Activated naive CD8-positive, alpha-beta T cell treated with anti-CD3 and anti-CD28 coated beads, Interleukin-2, amount 50 U/mL, for 16 hours (primary cell): Measurements from ENCODE around the gene IKZF3.
"Not testable (repeated sequence)": the region's sequence is repeated elsewhere in the genome, so short reads cannot be mapped to it uniquely, and the experiment has no call there.

Experiments used
- DNase-seq: peaks from one replicate; pipeline ENCODE4 v3.0.0-alpha.2; 2020; ENCODE audit warnings: low read depth, low spot score

IKZF3 gene

DNA sequence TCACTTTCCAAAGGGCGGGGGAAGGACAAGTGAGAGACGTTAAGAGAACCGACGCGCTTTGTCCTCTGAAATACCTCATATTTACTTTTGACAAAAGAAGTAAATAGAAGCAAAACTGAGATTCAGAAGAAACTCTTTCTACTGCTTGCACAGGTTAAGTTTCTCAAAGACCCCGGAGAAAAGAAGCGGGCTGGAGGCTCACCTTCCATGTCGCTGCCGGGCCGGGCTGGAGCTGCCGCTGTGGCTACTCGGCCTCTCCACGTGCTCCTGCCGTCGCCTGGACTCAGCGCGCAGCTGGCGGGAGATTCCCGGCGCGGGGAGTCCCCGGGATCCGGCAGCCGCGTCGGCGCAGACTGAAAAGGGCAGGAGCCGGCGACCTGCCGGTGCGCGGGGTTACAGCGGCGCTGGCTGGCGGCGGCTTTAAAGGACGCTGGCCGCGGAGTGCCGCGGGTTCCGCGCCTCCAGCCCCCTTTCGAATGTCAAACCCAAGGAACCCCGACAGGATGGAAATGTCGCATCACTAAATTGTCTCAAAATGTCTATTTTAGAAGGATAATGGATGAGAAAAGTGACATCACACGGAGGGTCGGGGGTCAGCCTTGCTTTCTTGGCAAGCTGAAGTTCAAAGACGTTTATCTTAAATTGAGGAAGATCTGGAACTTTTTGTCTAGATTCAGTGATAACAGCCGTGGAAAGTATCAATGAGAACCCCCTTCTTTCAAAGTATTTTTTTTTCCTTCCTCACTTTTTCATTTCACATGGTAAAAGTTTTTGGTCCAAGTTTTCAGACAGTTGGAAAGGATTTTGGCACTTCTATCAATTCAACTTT is at the start of gene IKZF3:
TSS of gene IKZF3 (minus strand) at position 395 of the 829 bp plus-strand sequence. CDS start at position 209, 186 bp downstream.
- DNase-seq, result peak; percentile 70

DNA sequence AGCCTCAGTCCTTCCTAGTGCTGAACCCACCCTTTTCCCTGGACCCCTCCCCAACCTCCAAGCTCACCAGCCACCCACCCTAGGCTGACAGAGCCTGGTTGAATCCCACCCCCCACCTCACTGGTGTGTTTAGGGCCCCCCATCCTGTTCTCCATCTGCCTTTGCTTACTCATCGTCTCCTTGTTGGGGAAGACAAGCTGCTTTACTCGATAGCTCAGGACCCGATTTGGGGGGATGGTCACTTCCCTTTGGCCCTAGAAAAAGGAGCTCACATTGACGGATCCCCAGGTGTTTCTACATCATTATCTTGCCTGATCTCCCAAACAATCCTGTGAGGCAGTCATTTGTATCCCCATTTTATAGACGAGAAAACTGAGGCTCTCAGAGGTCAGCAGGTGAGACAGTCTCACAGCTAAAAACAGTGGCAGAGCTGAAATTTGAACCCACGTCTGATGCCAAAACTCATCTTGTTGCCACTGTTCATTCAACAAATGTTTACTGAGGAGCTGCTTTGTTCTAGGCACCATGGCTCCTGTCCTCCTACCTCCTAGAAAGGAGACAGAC is 44.8 kb upstream of the IKZF3 start:
- DNase-seq, result no peak

DNA sequence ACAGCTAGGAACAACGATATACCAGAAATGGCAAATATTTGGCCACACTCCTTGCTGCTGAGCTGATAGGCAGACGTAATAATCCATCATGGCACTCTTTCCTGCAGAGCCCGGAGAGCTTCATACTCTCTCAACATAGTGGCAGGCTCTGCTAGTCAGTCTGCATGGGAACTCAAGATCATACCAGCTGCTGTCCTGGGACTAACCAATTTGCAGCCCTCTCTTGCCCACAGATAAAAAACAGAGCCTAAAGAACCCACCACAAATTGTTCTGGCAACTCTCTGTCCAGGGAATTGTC is 40.8 kb upstream of the IKZF3 start:
- DNase-seq, result no peak

DNA sequence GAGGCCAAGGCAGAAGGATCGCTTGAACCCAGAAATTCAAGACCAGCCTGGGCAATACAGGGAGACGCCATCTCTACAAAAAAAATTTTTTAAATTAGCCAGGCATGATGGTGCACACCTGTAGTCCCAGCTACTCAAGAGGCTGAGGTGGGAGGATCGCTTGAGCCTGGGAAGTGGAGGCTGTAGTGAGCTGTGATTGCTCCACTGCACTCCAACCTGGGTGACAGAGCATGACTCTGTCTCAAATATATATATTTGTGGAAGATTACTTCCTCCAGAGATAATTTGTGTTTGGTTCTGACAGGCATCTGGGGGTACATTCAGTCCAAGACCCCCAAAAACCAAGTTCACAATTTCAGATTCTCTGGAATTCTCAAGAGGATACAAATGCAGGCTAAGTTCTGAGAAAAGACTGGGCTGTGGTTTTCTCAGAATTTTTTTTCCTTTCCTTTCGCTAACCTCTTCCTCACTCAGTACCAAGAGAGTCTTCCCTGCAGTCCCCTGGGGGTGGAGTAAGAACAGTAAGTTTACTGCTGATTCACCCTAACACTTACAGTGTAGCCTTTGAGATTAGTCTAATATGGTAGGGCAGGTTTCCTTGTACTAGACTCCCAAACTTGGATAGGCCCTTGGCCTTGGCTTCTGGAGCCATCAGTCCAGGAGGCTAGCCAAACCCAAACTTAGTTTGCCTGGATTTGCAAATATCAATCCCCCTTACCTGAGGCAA is 39.2 kb upstream of the IKZF3 start:
- DNase-seq, result no peak

DNA sequence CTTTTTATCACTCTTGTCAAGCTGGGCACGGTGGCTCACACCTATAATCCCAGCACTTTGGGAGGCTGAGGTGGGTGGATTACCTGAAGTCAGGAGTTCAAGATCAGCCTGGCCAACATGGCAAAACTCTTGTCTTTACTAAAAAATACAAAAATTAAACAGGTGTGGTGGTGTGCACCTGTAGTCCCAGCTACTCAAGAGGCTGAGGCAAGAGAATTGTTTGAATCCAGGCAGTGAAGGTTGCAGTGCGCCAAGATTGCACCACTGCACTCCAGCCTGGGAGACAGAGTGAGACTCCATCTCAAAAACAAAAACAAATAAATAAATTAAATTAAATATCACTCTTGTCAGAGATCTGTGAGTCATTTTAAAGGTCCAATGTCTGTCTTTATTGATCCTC is 37.9 kb upstream of the IKZF3 start:
- not testable (repeated sequence) for DNase-seq

GRCh38 chr17:39899215-39899614 is 35.1 kb upstream of the IKZF3 start:
- DNase-seq, result no peak

- DNase-seq, result no peak
Measured at GRCh38 chr17:39898088-39898487, 34.0 kb upstream of the IKZF3 start.

DNA sequence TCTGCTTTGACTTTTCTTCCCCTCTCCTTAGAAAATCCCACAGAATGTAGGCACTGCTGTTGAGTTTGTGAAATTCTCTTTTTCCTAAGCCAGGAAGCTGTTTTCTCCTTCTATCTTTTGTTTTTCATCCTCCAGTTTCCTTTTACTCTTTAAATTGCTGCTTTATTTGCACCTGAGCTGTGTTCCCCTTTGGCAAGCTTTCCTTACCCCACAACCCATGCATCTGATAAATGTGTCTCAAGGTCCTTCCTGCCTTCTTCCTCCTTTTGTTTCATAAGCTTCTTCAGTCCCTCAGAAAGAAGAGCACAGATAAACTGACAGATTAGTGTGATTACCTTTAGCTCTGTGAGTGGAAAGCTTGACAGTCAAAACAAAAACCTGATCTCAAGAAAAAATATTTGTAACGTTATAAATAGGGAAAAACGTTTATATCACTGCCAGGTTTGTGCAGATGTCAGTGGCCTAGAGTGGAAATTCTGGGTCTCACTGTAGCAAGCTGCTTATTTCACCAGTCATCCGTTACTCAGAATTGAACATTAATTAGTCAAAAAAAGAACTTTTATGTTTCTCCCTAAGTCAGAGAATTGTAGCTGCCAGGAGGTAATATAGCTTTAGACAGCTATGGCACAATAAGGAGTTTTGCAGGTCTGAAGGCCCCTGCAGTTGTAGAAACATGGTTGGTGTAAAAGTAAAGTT is 30.7 kb upstream of the IKZF3 start:
- no peak for DNase-seq

GRCh38 chr17:39889200-39889599 is 25.1 kb upstream of the IKZF3 start:
- no peak for DNase-seq

GRCh38 chr17:39887078-39887477 is 23.0 kb upstream of the IKZF3 start:
- no peak for DNase-seq

GRCh38 chr17:39886102-39886501 is 22.0 kb upstream of the IKZF3 start:
- DNase-seq, result not testable (repeated sequence)

DNA sequence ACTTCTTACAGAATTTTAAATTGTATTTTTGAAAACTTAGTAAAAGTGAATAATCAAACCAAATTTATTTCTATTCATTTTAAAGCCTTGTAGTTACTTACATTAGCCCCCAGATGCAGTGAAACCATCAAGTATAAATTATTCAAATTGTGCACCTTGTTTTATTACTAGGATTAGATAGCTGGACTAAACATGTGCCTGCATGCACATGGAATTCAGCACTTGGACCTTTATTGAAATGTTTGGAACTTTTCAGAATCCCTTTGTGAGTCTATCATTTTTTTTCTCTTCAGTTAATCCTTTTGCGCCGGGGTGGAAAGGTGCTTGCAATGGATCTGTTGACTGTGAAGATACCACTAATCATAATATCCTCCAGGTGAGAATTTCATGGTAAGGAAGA is 8.6 kb upstream of the IKZF3 start:
- DNase-seq, result no peak

DNA sequence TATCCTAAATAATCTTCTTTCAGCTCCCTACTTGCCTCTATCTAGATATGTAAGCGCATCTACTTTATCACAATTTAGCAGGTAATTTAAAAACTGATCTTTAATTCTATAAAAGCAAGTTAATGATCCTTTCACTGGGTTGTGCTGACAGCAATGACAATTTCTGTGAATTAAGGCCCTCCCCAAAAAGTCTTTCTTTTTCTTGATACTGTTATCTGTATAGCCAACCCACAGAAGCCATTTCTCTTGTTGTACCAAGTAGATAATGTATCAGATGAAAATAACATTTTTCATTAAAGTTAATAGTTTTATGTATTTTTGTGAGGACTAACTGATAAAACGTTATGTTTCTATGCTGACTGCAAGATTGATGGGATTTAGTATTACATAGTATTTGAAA is 7.7 kb upstream of the IKZF3 start:
- DNase-seq, result no peak

DNA sequence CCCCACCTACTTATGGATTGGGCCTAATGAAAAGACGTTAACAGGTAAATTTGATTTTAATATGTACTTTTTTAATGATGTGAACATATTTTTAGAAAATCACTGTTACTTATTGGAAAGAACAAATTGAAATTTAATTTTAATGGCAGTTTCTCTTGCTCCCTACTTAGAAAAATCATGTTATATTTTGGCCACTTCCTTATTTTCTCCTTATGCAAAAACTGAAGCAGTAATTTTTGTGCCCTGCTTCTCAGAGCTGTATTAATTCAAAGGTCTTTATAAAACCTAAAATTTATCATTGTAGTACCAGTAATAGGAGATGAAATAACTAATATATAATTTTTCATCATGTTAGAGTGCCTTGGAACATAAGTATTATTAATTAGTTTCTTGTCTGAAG is 6.7 kb upstream of the IKZF3 start:
- no peak for DNase-seq

GRCh38 chr17:39868554-39868942 is 4.4 kb upstream of the IKZF3 start:
- DNase-seq, result no peak

- DNase-seq, result no peak
Measured at GRCh38 chr17:39867880-39868553, 3.9 kb upstream of the IKZF3 start, which contains the start of gene ZPBP2. Gene ZPBP2, plus strand, starts transcription at chr17:39868202. Its CDS starts 153 bp downstream, at chr17:39868355.

- no peak for DNase-seq
Measured at GRCh38 chr17:39867084-39867879, 3.2 kb upstream of the IKZF3 start.

- no peak for DNase-seq
Measured at GRCh38 chr17:39866013-39866730, 2.1 kb upstream of the IKZF3 start.

GRCh38 chr17:39863244-39863917 is 731 bp downstream of the IKZF3 start:
- DNase-seq, result no peak

DNA sequence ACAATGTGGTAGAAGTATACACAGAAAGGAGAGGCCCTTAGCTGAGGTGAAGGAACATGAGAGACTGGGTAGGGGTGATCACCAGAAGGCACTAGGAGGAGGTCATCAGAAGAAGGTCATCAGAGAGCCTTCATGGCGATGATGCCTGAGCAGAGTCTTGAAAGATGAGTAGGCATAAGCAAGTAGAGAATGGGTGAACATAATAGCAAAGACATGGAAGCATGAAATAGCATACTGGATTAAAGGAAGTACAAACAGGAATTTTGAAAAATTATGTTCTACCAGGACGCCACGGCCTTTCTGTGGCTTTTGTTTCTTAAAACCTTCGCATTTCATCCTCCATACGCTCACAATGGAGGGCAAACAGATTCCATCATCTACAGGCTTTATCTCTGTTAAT is 2.9 kb downstream of the IKZF3 start:
- DNase-seq, result no peak
